ENCODE data around the gene SDCCAG8. TPM values are rescaled to one million over a fixed set of nuclear protein-coding genes. Genes with fewer than 3 reads are reported as not detected.

The SDCCAG8 gene
- total RNA-seq, 2 donors from 2014 or later, result 41.7 to 55.6 TPM

DNA sequence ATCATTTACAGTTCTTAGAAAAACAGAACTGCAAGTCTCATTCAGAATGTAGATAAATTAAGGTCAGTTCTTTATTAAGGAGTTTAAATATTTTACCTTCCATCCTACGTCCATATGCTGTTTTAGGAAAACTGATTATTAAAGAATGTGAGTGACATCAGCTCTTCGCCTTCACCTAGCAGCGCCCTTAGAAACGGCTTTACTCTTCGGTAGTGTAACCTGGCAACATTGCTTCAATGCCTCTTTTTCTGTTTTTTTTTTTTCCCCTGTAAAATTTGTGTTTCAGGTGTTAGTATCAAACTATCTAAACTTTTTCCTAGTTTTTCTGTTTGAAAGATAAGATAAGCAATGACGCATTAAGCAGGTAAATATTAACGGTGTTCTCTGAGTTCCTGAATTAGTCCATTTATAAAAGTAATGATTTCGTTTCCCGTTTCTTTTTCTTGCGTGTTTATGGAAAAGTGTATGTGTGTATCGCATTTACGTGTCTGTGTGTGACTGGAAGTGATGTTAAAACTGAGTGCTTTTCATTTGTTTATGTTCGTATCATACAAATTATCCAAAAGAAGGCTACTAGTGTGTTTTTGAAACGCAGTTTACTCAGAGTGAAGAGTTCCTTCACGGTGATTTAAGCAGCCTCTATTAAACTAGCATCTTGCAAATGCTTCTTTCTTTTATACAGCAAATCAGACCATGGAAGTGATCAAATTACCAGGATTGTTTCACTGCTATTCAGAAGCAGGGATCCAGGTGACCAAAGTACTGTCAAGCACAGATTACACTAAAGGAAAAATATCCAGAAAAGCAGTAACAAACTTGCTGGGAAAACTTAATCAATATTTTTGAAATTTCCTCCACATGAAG, 139.0 kb downstream of the SDCCAG8 start:
- intact Hi-C loops (cut with DNase I), result no loop called here
- H3K27ac ChIP-seq, result no peak overlapping the region
- H3K36me3 ChIP-seq, result no peaks in the 10 kb centered on the region
- 45% methylated on average over 15 of the region's 15 CpGs for WGBS
- DNase-seq (ENCODE audit: low spot score), result no peak
- H3K9me3 ChIP-seq, result no peaks in the 10 kb centered on the region
- H3K4me1 ChIP-seq (replicated peaks), result no peaks in the 10 kb centered on the region
- H3K27me3 ChIP-seq (replicated peaks; ENCODE audit: insufficient read depth), result no peaks in the 10 kb centered on the region
- no peak for TF ChIP-seq POLR2AphosphoS5 (IDR thresholded peaks at IDR 0.05)
- TF ChIP-seq POLR2A (IDR thresholded peaks at IDR 0.05), result no peak
- TF ChIP-seq, protein P1, sequence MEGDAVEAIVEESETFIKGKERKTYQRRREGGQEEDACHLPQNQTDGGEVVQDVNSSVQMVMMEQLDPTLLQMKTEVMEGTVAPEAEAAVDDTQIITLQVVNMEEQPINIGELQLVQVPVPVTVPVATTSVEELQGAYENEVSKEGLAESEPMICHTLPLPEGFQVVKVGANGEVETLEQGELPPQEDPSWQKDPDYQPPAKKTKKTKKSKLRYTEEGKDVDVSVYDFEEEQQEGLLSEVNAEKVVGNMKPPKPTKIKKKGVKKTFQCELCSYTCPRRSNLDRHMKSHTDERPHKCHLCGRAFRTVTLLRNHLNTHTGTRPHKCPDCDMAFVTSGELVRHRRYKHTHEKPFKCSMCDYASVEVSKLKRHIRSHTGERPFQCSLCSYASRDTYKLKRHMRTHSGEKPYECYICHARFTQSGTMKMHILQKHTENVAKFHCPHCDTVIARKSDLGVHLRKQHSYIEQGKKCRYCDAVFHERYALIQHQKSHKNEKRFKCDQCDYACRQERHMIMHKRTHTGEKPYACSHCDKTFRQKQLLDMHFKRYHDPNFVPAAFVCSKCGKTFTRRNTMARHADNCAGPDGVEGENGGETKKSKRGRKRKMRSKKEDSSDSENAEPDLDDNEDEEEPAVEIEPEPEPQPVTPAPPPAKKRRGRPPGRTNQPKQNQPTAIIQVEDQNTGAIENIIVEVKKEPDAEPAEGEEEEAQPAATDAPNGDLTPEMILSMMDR (IDR thresholded peaks at IDR 0.05), result no peak
- H3K4me3 ChIP-seq, result no peak overlapping the region

DNA sequence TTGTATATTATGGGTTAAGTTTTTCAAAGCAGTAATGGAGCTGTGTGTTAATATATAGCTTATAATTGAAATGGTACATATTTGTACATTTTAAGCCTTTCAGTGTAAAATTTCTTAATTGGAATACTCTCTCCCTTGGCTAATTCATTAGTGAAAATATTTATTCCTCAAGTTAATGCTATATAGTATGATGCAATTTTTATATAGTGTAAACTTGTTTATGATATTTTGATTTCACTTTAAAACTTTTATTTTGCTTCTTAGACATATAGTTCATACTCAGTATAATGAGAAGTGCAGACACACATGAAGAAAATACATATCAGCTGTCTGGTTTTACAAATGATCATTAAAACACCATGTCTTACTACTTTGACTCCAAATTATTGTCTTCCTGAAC, 140.6 kb downstream of the SDCCAG8 start:
- Histone ChIP-seq H3K9me3 (no peaks in the 10 kb centered on the region), H3K36me3 (no peaks in the 10 kb centered on the region), H3K27me3 (replicated peaks; ENCODE audit: insufficient read depth) (no peaks in the 10 kb centered on the region), H3K27ac (no peak overlapping the region), H3K4me1 (replicated peaks) (no peaks in the 10 kb centered on the region), H3K4me3 (no peak overlapping the region)
- intact Hi-C loops (cut with DNase I), result no loop called here
- TF ChIP-seq POLR2A (IDR thresholded peaks at IDR 0.05) (no peak), POLR2AphosphoS5 (IDR thresholded peaks at IDR 0.05) (no peak)
- TF ChIP-seq, protein P1 (IDR thresholded peaks at IDR 0.05), result no peak
- DNase-seq (ENCODE audit: low spot score), result no peak

DNA sequence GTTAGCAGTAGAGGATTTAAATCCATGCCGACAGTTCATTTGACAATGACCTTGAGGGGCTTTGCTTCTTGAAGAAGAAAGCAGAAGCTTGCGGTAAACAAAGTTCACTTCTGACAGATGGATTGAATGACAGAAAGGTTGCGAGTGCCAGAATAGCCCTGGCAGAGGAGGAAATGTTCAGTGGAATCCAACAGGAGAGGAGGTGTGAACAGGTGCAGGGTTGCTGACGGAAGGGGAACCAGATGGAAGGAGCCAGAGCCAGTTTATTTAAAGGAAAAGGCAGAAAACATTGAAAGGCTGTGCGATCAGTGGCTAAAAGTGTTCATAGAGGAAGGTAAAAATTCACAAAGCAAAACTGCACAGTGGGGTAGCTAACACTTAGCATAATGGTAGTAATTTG, 141.0 kb downstream of the SDCCAG8 start:
- H3K36me3 ChIP-seq, result no peaks in the 10 kb centered on the region
- DNase-seq (ENCODE audit: low spot score), result no peak
- intact Hi-C loops (cut with DNase I), result no loop called here
- no peaks in the 10 kb centered on the region for H3K9me3 ChIP-seq
- WGBS, result 94% methylated on average over 5 of the region's 5 CpGs
- TF ChIP-seq, protein P1 (IDR thresholded peaks at IDR 0.05), result no peak
- TF ChIP-seq POLR2AphosphoS5 (IDR thresholded peaks at IDR 0.05) (no peak), POLR2A (IDR thresholded peaks at IDR 0.05) (no peak)
- H3K4me3 ChIP-seq, result no peak overlapping the region
- no peak overlapping the region for H3K27ac ChIP-seq
- H3K27me3 ChIP-seq (replicated peaks; ENCODE audit: insufficient read depth), result no peaks in the 10 kb centered on the region
- H3K4me1 ChIP-seq (replicated peaks), result no peaks in the 10 kb centered on the region

DNA sequence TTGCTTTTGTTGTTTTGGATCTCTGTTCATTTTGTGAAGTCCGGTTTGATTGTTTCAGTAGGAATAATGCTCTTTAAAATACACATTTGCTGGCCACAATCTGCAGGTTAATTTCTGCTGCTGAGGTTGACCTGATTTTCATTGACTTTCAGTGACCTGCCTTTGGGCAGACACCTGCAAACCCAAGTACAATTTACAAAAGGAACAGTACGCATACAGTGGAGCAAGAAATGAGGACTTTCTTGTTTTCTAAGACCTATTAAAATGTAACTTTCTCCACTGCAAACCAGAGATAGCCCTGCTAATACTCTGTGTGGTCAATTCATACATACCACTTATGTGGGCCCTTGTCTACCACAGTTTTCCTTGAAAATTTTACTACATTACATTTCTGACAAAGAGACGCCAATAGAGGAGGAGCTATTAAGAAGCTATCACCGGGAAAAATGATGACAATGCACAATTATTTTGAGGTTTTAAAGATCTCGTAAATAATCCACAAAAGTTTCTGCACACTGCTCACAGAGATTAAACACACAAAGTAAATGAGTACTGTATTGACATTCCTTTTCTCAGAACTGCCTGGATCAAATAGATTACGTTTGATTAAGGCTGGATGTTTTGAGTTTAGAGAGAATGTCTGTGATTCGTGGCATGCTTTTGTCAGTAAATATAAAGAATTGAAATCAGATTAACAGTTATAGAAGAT, 141.9 kb downstream of the SDCCAG8 start:
- Histone ChIP-seq H3K27me3 (replicated peaks; ENCODE audit: insufficient read depth) (no peaks in the 10 kb centered on the region), H3K9me3 (no peaks in the 10 kb centered on the region), H3K4me1 (replicated peaks) (no peaks in the 10 kb centered on the region), H3K4me3 (no peak overlapping the region), H3K36me3 (no peaks in the 10 kb centered on the region), H3K27ac (no peak overlapping the region)
- intact Hi-C loops (cut with DNase I), result no loop called here
- no peak for TF ChIP-seq POLR2A (IDR thresholded peaks at IDR 0.05)
- no peak for TF ChIP-seq POLR2AphosphoS5 (IDR thresholded peaks at IDR 0.05)
- TF ChIP-seq, protein P1 (IDR thresholded peaks at IDR 0.05), result no peak
- 46% methylated on average over 7 of the region's 7 CpGs for WGBS
- no peak for DNase-seq (ENCODE audit: low spot score)
